Globus pallidus (tissue), 1 donor: ENCODE results near the gene ADAM8.
"Not testable (repeated sequence)": the region's sequence is repeated elsewhere in the genome, so short reads cannot be mapped to it uniquely, and the experiment has no call there.

Experiments
- DNase-seq: peaks from one replicate; pipeline ENCODE4 v3.0.0-alpha.2; 2015; ENCODE audit warnings: low spot score

Gene ADAM8

DNA sequence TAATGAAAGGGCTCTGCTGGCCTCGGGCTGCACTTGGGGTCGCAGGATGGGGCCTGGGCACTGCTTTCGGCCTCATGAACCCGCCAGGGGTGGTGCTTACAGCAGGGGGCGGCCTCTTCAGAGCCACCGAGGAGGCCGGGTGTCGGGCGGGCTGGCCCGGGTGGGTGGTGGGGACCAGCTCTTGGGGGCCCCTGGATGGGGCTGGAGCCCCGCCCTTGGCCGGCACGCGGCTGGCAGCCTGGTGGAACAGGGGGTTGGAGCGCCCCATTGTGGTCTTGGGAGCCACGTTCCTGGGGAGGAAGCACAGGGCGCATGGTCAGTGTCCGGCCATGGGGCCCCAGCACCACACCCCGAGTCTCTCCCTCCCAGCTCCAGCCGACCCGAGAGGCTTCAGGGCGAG is 8.8 kb downstream of the ADAM8 start:
- no peak for DNase-seq

DNA sequence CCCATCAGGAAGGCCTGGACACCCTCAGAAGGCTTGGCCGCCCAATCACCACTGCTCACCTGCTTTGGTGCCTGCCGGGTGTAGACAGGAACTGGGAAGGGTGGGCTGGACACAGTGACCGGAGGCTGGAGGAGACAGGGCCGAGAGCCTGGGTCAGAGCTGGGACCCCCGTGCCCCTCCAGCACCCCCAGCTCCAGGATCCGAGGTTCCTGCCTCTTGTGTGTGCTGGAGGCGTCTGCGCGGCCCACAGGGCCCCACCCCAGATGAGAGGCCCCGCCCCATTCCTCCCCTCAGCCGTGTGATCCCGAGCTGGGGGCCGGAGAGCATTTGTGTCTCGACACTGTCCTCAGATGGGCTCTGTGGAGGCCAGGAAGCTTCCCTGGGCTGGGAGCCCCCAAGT is 9.4 kb downstream of the ADAM8 start:
- DNase-seq = no peak

DNA sequence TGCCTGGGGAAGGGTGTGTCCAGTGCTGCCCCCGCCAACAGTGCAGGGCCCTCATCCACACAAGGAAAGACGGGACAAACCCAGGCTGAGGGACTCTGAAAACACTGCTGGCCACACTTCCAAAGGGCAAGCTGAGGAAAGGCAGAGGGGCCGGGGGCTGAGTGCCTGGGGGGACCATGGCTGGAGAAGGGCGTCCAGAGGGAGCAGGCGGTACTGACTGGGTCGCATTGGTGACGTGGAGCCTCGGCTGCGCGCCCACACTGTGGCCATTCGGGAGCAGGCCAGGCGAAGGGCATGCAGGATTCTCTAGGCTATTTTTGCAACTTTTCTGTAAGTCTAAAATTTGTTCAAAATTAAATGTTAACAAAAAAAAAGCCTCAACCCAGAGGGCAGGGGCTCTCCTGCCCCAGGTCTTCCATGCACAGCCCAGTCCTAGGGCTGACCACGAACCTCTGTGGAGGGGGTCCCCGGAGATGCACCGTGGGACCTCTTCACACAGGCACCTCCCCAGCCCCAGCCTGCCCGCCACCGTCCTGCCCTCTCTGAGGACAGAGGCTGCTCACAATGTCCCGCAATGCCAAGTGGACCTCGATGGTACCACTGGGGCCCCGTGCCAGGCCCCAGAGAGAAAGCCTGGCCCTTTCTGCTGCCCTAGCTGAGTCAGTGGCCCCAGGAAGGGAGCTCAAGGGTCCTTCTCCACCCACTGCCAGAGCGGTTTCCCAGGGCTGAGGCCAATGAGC is 10.4 kb downstream of the ADAM8 start:
- no peak for DNase-seq

DNA sequence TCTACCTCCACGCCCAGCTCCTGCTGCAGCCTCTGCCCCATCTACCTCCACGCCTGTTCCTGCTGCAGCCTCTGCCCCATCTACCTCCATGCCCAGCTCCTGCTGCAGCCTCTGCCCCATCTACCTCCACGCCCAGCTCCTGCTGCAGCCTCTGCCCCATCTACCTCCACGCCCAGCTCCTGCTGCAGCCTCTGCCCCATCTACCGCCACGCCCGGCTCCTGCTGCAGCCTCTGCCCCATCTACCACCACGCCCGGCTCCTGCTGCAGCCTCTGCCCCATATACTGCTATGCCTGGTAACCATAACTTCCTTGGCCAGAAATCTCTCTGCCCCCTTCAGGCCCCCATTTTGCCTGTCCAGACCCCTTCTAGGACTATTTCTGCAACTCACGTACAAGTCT is 11.6 kb downstream of the ADAM8 start:
- DNase-seq = not testable (repeated sequence)

DNA sequence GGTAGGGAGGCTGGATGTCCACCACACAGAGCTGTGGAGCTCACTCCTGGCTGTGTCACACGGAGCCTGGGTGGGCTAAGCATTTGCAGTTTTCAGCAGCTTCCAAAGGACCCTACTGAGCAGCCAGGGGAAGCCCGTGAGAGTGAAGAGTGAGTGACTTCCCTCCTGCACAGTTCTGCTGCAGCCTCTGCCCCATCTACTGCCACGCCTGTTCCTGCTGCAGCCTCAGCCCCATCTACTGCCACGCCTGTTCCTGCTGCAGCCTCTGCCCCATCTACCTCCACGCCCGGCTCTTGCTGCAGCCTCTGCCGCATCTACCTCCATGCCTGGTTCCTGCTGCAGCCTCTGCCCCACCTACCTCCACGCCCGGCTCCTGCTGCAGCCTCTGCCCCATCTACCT is 12.2 kb downstream of the ADAM8 start:
- DNase-seq = no peak

DNA sequence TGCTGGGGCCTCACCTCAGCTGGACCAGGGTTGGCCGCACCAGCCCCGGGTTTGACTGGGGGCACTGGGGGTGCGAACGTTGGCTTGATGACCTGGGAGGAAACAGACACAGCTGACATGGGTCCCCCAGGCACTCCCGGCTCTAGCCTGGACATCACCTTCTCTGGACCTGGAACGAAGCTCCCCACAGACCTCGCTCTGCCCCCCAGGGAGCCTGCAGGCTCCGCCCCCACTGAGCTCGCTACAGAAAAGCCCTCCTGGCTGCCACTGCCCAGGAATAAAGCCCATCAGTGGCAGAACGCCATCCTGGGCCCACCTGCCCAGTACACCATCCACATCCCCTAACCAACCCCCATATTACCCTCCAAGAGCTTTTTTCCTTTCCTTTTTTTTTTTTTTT is 13.0 kb downstream of the ADAM8 start:
- DNase-seq = no peak

DNA sequence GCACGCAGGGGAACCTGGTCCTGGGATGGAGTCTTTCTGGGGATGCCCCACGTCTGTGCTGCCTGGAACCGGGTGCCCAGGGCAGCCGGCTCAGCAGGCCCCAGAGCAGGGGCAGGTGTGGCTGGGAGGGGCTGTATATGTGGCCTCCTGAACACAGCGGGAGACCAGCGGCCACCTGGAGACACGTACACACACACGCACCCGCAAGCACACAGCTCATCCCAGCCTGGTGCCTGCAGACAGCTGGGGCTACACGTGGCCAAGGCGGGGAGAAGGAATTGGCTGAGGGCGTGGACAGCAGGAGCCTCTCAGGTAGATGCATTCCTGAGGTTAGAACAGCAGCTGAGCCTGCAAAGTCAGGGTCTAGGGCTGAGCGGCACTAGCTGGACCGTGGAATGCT is 14.0 kb downstream of the ADAM8 start:
- no peak for DNase-seq

DNA sequence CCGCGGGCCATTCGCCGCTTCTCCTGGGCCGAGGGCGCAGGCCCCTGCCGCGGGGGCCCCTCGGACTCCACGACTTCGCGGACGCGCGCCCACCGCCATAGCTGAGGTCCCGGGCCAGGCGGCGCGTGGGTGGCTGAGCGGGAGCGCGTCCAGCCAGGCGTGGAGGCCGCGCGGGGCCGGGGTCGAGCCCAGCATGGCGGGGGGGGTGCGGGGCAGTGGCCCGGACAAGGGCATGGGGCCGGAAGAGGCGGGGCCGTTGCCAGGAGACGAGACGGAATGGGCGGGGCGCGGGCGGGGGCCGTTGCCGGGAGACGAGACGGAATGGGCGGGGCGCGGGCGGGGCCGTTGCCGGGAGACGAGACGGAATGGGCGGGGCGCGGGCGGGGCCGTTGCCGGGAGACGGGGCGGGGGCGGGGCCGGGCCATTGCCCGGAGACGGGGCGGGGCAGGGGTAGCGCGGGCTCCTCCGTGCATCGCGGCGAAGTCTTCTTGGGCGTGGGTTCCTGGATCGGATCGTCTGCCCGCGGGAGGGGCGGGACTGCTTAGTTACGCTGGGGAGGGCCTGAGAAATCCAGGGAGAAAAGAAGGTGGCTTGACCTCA is 14.8 kb downstream of the ADAM8 start:
- peak; percentile 76 for DNase-seq

DNA sequence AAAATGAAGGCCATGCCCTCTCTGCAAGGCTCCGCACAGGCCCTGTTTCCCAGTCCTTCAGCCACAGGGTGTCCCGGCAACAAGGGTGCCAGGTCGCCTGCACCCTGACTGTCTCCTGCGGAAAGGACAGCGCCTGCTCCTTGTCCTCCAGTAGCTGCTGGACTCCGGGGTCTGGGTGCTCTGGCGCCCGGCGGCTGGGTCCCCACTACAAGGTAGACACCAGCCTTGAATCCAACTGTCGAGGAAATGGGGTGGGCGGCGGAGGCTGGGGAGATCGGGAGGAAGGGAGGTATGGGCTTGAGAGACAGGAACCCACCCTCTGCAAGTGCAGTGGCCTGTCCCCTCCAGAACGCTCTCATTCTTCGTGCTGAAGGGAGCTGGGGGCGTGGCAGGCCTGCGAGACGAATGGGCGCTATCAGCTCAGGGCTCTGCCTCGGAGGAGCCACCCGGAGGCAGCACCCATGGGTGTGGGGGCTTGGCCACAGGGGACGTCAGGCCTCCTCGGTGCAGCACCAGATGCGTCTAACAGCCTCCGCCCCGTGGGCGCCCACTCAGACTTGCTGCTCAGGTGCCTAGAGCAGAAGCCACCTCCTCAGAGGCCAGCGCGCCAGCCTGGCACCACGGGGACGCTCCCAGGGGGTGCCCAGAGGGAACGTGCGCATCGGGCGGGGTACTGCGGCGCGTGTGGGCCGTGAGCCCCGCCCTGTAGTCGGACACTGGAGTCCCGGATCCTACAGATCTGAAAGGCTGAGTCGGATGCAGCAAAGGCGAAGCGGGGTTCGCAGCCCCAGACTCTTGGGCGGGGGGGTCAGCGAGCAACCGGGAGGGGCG is 15.6 kb downstream of the ADAM8 start:
- peak; percentile 48 for DNase-seq

DNA sequence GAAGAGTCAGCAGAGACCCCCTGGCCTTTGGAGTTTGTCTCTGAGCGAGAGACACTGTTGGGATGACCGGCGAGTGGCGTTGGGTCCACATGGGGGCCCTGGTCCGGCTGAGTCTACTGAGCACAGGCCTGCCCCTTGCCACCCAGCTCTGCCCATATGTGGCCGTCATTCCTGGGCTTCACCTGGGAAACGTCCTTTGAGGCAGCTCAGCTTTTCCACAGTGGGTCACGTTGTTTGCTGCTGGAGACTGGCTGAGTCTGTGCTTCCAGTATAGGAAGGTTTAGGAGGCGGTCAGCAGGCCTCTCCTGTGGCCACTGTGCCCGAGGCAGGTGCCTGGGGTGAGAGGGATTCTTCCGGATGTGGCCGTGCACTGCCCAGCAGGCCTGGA is 17.1 kb downstream of the ADAM8 start:
- no peak for DNase-seq

DNA sequence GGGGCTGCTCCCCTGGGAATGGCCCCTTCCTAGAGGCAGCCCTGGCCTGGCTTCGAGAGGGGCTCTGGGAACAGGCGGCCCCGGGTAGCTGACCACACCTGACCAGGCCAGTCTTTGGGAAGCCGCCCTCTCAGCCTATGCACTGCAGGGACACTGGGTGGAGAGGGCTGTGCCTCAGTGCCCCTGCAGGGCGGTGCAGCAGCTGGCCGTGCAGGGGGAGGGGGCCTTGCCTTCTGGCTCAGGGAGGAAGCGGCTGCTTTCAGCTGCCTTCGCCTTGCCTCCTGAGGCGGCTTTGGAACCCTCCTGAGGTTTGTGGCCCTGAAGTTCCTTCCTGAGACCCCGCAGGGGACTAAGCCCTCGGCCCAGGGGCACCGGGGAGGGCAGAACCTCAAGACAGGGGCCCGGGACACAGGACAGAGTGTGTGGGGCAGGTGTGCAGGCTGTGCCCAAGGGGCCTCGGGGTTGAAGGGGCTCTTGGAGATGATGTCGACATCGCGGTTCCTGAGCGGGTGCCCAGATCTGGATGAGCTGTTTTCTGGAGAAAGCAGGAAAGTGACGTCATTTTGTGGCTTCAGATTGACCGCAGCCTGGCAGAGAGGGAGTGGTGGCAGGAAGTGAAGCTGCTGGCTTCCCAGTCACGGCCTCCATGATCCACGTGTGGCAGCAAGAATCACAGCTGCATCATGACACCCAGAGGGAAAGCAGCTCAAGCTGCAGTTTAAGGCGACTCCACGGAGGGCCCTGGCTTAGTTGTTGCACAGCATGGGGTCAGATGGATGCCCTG is 17.7 kb downstream of the ADAM8 start:
- peak; percentile 58 for DNase-seq

DNA sequence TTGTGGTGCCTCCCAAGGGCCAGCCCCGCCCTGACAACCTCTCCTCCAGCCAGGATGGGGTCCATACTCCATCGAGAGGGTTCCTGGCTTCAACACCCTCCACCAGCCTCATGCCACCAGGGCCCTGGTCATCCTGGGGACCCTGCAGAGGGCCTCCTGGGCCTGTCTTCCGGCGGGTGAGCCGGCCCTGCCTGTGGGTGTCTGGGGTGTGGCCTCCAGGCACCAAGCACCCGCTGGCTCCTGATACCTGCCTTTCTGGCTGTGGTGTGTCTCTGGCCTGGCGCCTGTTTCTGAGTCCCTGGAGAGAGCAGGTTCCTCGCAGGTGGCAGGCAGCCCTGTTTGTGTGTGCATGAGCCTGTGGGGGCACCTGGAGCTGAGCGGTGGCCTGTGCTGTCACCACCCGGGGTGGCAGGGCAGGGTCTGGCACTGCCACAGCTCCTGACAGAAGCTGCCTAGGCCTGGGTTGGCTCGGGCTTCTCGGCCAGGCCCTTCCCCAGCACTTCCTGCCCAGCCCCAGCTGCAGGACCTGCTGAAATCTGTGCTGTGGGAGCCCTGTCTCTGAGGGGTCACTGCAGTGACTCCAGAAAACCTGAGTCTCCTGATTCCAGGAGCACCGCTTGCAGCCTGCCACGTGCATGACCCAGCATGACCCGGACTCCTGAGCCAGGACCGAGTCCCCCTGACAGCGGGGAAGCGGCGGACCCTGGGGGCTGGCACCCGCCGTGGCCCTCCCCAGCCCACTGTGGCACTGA is 18.4 kb downstream of the ADAM8 start:
- no peak for DNase-seq

DNA sequence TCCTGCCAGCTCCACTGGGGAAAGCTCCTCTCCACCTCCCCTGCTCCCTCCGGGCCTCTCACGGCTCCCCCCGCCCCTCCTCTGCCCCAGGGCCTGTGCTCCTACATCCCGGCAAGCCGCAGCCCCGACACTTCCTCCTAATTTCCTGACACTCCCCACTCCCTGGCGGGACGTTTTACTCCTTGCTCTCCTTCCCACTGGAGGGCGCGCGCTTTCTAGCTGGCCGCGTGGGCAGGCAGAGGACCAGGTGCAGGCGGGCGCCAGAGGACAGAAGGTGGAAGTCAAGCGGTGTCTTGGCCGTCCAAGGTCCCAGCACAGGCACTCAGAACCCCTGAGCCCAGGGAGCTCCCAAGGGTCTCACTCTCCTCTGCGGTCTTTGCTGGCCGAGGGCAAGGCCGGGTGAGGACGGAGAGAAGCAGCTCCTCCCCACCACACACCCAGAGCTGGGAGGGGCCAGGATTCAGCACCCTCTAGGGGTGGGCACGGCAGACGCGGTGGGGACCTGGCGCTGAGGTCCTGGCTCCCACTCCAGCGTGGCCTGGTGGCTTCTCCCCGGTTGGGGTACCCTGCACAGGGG is 19.1 kb downstream of the ADAM8 start:
- DNase-seq = no peak

DNA sequence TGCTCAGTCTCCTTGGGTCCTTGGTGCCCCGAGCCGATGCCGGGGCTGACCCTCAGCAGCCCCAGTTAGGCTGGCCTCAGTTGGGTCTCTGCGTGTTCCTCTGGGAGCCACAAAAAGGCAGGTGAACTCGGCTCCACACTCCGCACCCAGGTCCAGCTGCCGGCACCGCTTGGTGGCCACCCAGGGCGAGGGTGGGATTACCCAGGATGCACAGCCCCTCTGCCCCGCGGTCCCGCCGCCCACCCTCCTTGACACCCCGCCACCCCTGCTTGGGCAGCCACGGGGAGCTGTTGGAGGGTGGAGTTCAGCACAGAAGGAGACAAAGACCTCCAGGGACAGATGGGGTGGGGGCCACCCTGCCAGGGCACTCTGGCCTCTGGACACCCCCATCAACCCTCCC is 21.3 kb downstream of the ADAM8 start:
- no peak for DNase-seq

DNA sequence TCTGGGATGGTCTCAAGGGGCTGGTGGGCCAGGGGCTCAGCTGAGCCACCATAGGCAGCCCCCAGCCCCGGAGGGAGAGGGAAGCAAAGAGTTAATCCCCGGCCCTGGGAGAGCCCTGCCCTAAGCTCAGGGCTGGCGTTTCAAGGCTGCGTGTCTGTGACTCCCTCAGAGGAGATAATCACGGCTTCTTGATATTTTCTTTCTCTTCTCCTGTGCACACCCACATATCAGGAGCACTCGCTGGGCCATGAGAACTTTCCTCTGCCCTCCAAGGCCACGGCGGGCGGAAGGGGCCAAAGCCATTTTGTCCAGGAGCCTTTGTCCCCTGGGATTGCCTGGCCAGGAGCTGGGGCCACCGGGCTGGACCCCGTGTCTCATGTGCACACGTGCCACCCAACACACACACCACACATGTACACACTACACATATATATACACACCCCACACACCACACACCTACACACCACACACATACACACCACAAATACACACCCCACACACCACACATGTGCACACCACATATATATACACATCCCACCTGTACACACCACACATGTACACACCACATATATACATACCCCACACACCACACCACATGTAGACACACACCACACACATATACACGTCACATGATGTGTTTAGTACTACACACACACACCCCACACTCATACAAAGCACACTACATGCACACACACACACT is 22.1 kb downstream of the ADAM8 start:
- no peak for DNase-seq

DNA sequence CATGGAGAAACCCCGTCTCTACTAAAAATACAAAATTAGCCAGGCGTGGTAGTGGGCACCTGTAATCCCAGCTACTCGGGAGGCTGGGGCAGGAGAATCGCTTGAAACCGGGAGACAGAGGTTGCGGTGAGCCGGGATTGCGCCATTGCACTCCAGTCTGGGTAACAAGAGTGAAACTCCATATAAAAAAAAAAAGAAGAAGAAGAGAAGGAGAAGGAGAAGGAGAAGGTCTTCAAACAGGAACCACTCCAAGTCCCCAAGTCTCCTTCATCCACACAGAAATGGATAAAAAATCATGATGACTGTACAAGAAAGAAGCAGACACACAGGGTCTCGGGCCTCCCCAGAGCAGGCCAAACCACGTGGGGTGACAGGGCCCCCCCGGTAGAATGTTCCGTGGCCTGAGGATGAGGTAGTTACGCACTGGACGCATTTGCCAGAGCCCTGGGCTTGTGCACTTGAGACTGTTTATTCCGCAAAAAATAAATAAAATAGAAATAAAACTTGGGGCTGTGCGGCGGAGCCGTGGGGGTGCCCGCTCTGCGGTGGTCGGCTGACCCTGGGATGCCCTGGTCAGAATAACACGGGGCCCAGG is 23.2 kb downstream of the ADAM8 start:
- DNase-seq = no peak

DNA sequence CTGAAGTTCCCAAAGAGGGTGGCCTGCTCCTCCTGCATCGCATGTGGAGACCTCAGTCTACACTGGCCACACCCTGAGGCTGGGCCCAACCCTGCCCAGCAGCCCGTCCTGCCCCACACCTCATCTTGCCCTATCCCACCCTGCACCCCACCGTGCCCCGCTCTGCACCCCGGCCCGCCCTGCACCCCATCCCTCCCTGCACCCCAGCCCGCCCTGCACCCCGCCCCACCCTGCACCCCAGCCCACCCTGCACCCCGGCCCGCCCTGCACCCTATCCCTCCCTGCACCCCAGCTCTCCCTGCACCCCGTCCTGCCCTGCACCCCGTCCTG is 24.5 kb downstream of the ADAM8 start:
- no peak for DNase-seq

DNA sequence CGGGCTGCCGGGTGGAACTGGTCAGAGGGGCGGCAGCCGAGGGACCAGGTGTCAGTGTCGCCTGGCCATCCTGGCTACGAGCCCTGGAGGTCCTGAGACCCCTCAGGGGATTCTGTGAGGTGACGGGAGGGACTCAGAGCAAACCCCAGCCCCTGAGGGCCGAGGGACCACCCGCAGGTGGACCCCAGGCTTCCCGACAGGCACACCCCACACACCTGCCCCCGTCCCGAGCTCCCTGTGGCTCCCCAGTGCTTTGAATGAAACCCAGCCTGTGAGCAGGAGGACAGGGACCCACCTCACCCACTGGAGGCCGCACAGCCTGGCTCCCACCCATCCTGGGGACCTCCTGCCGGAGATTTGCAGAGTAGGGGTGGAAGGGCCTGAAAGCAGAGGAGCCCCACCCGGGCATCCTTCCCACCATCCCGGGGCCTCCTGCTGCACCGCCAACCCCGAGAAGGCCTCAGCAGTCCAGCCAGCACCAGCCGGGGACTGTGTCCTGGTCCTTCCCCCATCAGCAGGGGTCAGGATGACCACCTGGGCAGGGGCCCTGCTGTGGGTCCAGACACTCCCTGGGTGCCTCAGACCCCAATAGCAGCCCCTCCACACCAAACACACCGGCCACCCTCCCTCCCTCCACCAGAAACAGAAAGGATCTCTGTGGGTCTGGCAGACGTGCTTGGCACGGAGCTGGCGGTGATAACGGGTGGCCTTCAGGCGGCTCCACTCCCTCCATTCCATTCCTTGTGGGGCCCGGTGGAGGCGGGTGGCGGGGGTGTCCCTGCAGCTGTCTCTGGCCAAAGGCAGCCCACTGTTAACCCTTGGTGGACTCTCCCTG is 25.1 kb downstream of the ADAM8 start:
- DNase-seq = no peak

DNA sequence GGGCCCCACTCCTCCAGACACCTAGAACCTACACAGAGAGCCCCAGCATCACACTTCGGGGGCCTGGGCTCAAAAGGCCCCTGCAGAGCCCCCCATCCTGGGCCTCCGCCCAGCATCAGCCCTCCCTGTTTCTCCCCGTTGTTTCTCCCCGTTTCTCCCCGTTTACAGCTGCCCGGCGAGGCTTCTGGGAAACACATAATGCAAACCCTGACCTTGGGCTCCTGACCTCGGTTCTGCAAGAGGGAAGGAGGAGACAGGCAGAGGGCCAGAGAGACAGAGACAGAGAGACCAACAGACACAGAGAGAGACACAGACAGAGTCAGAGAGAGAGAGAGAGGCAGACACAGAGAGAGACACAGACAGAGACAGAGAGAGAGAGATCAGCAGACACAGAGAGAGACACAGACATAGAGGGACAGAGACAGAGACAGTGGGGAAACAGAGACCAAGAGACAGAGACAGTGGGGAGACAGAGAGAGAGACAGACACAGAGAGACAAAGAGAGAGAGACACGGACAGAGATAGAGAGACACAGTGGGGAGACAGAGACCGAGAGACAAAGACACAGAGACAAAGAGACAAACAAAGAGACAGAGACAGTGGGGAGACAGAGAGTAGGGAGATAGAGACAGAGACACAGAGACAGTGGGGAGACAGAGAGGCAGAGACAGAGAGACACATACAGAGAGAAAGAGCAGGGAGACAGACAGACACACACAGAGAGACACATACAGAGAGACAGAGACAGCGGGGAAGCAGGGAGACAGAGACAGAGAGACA is 26.5 kb downstream of the ADAM8 start:
- no peak for DNase-seq
